GM12864 (cell line): ENCODE data around the gene BSX.

Source experiments
- DNase-seq: peaks from one replicate; pipeline ENCODE4 v3.0.0-alpha.2; 2011; ENCODE audit warnings: low read depth
- H3K4me3 ChIP-seq: 2 replicates; pipeline ENCODE4 v1.5.1; 2011; ENCODE audit warnings: mild to moderate bottlenecking, low read depth, low read length, control low read depth
- TF ChIP-seq, protein P1 (sequence below): IDR thresholded peaks from 2 replicates; pipeline ENCODE4 v1.5.1; 2011; ENCODE audit warnings: low read depth, mild to moderate bottlenecking, moderate library complexity, low read length, control low read depth, inconsistent platforms; ENCODE audit errors: missing control alignments

BSX gene

DNA sequence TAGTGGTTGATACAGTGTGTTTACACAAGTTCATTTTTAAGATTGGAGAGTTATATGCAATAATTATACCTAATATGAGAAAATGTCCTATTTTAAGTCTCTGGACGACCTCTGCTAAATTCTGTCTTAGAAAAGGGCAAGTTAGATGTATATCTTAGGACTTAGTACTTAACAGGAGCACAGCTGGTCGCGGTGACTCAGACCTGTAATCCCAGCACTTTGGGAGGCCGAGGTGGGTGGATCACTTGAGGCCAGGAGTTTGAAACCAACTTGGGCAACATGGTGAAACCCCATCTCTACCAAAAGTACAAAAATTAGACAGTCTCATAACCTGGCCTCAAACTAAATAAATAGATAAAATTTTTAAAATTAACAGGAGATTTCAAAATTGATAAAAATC lies 27.2 kb downstream of the BSX start:
- TF ChIP-seq, protein P1, sequence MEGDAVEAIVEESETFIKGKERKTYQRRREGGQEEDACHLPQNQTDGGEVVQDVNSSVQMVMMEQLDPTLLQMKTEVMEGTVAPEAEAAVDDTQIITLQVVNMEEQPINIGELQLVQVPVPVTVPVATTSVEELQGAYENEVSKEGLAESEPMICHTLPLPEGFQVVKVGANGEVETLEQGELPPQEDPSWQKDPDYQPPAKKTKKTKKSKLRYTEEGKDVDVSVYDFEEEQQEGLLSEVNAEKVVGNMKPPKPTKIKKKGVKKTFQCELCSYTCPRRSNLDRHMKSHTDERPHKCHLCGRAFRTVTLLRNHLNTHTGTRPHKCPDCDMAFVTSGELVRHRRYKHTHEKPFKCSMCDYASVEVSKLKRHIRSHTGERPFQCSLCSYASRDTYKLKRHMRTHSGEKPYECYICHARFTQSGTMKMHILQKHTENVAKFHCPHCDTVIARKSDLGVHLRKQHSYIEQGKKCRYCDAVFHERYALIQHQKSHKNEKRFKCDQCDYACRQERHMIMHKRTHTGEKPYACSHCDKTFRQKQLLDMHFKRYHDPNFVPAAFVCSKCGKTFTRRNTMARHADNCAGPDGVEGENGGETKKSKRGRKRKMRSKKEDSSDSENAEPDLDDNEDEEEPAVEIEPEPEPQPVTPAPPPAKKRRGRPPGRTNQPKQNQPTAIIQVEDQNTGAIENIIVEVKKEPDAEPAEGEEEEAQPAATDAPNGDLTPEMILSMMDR: no peak
- no peak for DNase-seq
- H3K4me3 ChIP-seq: no peak overlapping the region

DNA sequence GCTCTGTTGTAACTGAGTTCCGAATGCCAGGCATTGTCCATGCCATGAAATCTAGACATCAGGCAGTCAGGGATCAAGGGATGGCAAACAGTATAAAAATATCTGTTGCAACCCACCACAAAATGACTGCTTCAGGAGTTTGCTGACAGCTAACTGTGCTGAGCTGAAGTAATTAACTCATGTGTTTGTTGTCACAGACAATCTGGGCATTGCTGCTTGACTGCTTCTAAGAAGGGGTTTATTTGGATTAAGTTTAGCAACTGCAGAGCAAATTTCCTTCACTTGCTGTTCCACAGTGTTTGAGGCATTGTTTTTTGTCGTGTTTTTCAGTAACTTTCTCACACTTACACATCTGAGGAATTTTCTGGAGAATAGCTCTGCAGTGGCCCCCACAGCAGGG lies 30.4 kb downstream of the BSX start:
- H3K4me3 ChIP-seq: no peak overlapping the region
- TF ChIP-seq, protein P1: no peak

GRCh38 chr11:122938557-122938956 lies 43.1 kb downstream of the BSX start:
- no peak for DNase-seq
- no peak overlapping the region for H3K4me3 ChIP-seq
- TF ChIP-seq, protein P1: no peak

More for the DNA sequence above, 30.4 kb downstream of the BSX start:
- DNase-seq: no peak

DNA sequence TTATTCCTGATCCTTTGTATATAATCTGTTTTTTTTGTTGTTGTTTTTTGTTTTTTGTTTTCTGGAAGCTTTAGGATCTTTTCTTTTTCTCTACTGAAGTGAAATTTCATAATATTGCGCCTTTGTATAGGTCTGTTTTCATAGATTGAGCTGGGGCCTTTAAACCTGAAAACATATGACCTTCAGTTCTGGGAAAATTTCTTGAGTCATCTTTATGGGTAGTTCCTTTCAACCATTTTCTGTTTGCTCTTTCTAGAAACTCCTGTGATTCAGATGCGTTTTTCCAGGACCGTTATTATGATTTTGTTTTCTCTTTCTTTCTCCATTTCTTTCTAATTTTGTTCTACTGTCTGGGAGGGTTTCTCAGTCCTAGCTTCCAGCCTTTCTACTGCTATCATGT lies 43.7 kb downstream of the BSX start:
- DNase-seq: no peak
- H3K4me3 ChIP-seq: no peak overlapping the region
- TF ChIP-seq, protein P1: no peak

DNA sequence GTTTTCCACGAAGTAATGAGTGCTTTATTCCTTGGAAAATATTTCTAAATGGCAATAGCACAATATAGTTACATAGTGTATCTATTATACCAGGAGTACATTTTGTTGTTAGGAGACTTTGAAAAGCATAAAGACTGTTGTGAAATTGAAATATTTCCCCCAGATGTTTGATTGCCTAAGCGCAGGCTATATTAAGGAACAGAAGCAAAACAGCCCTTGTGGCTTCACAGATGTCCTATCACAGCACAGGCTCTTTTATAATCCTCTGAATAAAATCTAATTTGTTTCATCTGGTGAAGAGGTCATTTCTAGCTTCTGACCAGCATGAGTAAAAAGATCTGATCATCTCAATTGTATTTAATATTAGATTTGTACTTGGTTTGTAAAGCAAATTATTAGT lies 48.2 kb downstream of the BSX start:
- TF ChIP-seq, protein P1: no peak
- no peak overlapping the region for H3K4me3 ChIP-seq
- DNase-seq: no peak

DNA sequence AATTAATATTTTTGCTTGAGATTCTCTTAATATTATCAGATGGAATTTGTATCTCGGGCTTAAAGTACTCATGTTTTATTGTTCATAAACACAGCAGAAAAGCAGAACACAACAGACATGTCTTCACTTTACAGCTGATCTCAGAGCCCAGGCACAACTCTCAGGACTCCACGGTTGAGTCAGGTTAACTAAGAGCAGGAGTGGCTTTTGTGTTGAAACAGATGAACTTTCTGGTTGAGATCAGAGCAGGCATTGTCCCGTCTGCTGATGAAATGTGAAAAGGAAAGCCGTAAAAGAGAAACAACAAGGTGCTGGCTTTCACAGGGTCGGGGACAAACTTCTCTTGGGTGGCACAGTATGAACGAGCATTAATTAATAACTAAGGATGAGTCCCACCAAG lies 50.1 kb downstream of the BSX start:
- H3K4me3 ChIP-seq: no peak overlapping the region

More for the DNA sequence above, 50.1 kb downstream of the BSX start:
- no peak for DNase-seq
- TF ChIP-seq, protein P1: no peak
